Measurements from ENCODE around the gene DNMT3L.
"Not testable (repeated sequence)": the region's sequence is repeated elsewhere in the genome, so short reads cannot be mapped to it uniquely, and the experiment has no call there.

Gene DNMT3L

DNA sequence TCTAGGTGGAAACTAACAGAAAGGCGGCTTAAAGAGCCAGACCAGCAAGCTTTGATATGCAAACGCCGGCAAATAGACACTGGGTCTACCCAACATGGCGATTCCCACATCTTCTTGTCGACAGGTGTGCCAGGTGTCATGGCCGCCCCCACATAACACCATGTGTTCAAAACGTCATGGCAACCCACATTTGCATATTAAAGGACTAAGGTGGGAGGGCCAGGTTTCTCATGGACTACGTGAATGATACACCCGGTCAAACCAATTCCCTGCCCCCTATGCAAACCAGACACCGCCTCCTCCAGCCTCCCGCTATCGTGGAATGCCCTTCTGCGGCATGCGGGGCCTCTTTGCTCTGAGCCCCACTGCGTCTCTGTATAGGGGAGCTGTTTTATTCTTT, 62.2 kb downstream of the DNMT3L start:
- TF ChIP-seq CTCF (IDR thresholded peaks at IDR 0.05; ENCODE audit: control insufficient read depth, insufficient read depth, low read depth, low read length, missing control alignments) = no peak
- no peak overlapping the region for H3K4me3 ChIP-seq (ENCODE audit: control insufficient read depth, low read depth, low read length)
- DNase-seq (ENCODE audit: low read depth) = no peak

DNA sequence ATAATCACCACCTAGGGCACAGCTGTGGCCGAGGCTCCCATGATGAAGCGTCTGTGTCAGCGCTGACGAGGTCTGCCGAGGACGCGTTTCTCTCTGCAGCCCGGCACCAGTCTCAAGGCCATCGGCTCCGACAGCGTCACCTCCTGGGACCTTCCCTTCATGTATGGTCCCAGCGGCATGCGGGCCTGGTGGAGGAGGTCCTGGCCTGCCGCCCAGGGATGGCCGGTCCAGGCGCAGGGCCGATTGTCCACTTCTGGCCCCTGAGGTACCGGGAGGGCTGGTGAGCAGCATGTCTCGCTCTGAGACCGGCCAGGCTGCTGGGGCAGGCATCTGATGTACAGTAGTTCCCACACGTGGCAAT, 64.6 kb downstream of the DNMT3L start:
- not testable (repeated sequence) for DNase-seq (ENCODE audit: low read depth); H3K4me3 ChIP-seq (ENCODE audit: control insufficient read depth, low read depth, low read length)

All from AG09309 (cell line).